EL (cell line): Measurements from ENCODE around the gene LYL1.
"Not testable (repeated sequence)": the region's sequence is repeated elsewhere in the genome, so short reads cannot be mapped to it uniquely, and the experiment has no call there.

Experiments used
- DNase-seq: peaks from one replicate; pipeline ENCODE4 v3.0.0-alpha.2; 2016

Gene LYL1

DNA sequence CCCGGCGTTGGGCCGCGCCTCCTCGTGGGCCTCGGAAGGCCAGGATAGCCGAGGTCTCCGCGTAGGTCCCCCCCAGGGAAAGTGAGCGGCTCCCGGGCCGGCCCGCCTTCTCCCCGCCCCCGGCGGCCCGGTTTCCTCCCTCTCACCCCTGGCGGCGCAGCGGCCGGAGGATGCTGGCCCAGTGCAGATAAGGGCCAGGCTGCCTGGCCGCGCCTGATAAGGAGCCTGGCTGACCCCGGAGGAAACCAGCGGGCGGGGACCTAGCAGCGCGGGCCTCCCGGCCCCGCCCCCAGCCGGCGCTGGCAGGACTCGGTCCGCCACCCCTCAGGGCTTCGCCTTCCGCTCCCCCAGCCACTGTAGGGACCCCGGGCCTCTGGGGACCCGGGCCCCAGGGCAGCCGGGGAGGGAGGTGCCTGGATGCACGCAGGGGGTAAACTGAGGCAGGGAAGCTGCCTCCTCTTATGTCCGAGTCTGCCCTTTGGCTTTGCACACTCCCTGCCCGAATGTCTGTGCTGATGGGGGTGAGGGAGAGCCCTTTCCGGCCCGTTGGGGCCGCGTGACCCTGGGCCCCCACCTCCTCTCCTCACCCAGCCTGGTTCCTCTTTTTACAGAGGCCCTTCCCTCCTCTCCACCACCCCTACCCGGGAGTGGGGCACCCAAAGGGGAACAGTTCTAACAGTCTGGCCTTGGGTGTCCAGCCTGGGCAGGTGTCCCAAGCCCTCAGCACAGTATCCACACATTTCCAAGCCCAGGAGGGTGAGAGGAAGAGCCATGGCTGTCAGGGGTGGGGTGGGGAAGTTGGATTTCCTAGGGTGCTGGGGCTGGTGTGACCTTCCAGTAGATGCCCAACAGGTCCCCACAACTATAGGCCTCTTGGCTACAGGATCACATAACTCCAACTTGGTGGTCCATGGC, at the start of gene LYL1:
Gene LYL1, minus strand, starts transcription at position 193 of the 915 bp plus-strand sequence. CDS start 1,687 bp downstream, outside the sequence.
- peak; percentile 65 for DNase-seq

GRCh38 chr19:13151605-13152355, 49.1 kb upstream of the LYL1 start:
- DNase-seq, result peak; percentile 97

DNA sequence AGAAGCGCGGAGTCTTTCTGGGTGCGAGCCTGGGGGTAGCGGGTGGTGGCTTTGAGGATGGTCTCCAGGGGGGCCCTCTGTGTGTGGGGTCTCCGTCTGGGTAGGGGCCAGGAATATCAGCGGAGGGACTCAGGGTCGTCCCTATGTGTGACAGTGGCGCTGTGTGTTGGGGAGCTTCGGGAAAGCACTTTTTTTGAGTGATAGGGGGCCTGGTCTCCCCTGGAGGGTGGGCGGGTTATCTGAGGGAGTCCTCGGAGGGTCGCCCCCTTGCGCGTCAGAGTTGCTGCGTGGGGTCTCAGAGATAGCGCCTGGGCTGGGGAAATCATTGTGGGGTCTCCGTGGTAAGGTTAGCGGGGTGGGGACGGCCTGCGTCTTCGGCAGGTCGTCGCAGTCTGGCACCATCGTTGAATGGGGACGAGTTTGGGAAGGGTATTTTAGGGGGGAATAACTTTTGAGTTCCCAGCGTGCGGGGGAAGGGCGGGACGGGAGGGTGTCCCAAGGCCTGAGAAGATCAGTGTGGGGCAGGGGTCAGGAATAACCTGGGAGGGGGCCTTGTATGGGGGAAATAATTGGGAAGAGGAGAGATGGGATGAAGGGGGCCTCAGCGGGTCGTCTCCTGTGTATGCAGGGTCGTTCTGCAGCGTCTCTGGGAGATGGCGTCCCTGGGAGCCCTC, 48.4 kb upstream of the LYL1 start:
- peak; percentile 22 for DNase-seq

- DNase-seq, result peak; percentile 96
Observed at GRCh38 chr19:13150187-13150930, 47.7 kb upstream of the LYL1 start, which contains the start of the genes IER2 and STX10. Gene IER2 (plus strand): TSS chr19:13150411. CDS start chr19:13153187, 2,776 bp downstream. Gene STX10 (minus strand): TSS chr19:13150375. CDS start chr19:13150173, 202 bp downstream.

- DNase-seq, result peak; percentile 67
Observed at GRCh38 chr19:13149628-13150186, 47.0 kb upstream of the LYL1 start.

GRCh38 chr19:13149173-13149627, 46.5 kb upstream of the LYL1 start:
- DNase-seq, result not testable (repeated sequence)

DNA sequence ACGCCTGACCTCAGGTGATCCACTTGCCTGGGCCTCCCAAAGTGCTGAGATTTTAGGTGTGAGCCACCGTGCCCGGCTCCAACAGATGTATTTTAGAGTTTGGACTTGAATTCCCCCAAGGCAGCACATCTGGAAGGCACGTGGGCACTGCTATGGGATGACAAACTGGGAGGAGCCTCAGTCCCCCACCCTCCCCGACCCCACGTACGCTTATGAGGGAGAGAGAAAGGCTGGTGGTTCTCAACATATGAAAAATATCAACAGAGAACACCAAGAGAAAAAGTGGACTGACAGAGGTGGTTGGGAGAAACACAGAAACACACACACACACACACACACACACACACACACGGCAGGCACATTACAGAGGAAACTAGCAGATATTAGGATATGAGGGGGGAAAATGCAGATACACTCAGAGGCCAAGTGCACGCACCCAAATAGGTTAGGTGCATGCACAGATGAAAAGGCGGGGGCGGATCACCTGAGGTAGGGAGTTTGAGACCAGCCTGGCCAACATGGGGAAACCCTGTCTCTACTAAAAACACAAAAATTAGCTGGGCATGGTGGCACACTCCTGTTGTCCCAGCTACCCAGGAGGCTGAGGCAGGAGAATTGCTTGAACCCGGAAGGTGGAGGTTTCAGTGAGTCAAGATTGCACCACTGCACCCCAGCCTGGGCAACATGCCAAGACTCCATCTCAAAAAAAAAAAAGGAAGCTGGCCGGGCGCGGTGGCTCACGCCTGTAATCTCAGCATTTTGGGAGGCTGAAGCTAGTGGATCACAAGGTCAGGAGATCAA, 44.3 kb upstream of the LYL1 start:
- peak; percentile 38 for DNase-seq

GRCh38 chr19:13139633-13140311, 37.1 kb upstream of the LYL1 start:
- no peak for DNase-seq

GRCh38 chr19:13138916-13139198, 36.2 kb upstream of the LYL1 start:
- DNase-seq, result no peak

GRCh38 chr19:13138171-13138915, 35.7 kb upstream of the LYL1 start:
- DNase-seq, result no peak

GRCh38 chr19:13137290-13137794, 34.7 kb upstream of the LYL1 start:
- DNase-seq, result no peak

GRCh38 chr19:13135068-13136062, 32.7 kb upstream of the LYL1 start:
- no peak for DNase-seq

GRCh38 chr19:13134626-13135025, 32.0 kb upstream of the LYL1 start:
- no peak for DNase-seq

GRCh38 chr19:13133241-13133870, 30.7 kb upstream of the LYL1 start:
- no peak for DNase-seq

DNA sequence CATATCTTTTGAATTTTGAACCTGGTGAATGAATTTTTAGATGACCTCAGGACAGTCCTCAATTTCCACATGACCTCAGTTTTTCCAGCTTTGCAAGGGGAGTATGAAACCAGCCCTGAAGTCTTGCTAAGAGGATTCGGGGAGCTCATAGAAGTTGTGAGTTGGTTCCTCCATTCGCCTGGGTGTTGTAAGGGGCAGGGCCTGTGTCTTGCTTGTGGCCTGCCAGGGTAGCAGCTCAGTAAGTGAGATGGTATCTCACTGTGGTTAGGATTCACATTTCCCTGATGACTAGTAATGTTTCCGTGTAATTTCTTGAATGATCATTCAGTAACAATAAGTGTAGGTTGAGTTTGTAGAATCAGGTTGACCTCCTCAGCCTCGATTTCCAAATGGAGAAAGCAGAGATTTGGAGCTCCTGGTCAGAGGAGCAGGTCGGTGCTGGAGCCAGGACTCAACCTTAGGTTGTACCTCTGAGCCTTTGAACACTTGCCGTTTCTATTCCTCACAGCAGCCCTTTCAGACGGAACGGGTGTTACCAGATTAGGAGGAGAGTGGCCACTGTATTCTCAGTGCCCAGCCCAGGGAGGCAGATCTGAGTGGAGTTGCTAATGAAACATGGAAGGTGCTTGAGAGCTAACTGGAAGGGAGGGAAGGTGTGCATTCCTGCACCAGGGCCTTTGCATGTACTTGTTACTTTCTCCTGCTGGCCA, 30.0 kb upstream of the LYL1 start:
- DNase-seq, result peak; percentile 82

DNA sequence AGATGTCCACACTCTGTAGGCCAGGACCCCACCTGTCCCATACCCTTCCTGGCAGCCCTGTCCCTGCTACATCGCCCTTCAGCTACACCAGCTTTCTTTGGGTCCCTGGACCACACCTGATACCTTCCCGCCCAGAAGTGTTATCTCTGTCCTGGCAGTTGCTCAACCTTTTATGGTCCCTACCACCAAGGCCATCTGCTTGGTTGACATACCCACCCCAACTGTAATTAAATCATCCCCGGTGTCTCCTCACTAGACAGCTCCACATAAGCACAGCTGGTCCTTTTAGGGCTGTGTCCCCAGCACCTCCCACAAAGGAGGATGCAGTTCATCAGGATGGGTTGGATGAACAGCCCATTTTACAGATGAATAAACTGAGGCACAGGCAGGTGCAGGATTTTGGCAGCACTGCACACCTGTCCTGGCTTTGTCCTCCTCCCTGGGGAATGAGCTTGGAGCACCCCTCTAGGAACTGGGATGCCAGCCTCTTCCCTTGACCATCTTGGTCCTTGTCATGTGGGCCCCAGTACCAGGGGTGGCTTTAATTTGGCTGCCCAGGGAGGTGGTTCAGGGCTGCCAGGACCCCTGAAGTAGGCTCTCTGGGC, 28.3 kb upstream of the LYL1 start:
- DNase-seq, result no peak

DNA sequence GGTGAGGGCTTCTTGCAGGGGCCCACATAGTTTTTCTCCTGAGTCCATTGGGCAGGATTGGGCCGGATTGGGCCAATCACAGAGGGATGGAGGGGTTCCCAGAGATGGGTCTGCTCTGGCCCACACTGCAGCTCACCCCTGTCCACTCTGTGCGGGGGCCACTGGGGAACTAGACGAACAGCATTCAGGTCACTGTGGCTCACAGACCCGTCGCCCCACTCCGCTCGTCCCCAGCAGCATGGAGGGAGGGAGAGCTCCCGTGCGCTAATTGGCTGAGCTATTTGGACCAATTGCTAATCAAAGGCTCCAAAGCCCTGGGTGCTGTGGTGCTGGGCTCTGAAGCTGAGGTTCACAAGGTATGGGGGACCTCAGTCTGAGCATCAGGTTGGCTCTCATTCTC, 26.7 kb upstream of the LYL1 start:
- DNase-seq, result no peak
